HG02642 (cell line): Measurements from ENCODE around the gene HCFC1R1.
"Not testable (repeated sequence)": the region's sequence is repeated elsewhere in the genome, so short reads cannot be mapped to it uniquely, and the experiment has no call there.

Source experiments
- ATAC-seq: cut with Tn5 transposase; IDR thresholded peaks from one replicate; pipeline ENCODE4 v1.9.1; 2021; ENCODE audit warnings: mild to moderate bottlenecking; ENCODE audit not compliant: unreplicated experiment, poor library complexity

The HCFC1R1 gene

DNA sequence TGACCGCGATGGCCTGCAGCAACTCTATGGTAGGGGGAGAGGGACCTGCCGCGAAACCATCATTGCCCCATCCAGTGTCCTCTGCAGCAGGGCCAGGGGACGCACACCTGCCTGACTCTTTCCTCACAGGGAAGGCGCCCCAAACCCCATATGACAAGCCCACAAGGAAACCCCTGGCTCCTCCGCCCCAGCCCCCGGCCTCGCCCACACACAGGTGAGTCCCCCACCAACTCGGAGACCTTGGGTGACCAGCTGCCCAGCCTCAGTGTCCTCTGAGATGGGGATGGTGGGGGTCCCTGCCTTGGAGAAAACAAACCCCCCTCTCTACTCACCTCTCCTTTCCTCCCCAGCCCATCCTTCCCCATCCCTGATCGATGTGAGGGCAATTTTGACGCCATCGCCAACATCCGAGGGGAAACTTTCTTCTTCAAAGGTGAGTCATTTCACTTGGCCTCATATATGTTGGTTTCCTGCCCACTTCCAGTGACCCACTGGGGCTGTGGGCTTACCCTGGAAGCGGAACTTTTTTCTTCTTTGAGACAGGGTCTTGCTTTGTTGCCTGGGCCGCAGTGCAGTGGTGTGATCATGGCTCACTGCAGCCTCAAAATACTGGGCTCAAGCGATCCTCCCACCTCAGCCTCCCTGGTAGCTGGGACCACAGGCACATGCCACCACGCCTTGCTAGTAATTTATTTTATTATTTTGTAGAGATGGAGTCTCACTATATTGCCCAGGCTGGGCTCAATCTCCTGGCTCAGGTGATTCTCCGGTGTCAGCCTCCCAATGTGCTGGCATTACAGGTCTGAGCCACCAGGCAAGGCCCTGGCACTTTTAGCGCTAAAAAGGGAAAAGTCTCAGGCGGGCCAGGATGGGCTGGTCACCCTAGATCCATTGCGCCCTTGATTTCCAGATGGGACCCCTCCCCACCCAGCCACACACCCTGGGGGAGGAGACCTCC is 33.7 kb upstream of the HCFC1R1 start:
- no peak for ATAC-seq

DNA sequence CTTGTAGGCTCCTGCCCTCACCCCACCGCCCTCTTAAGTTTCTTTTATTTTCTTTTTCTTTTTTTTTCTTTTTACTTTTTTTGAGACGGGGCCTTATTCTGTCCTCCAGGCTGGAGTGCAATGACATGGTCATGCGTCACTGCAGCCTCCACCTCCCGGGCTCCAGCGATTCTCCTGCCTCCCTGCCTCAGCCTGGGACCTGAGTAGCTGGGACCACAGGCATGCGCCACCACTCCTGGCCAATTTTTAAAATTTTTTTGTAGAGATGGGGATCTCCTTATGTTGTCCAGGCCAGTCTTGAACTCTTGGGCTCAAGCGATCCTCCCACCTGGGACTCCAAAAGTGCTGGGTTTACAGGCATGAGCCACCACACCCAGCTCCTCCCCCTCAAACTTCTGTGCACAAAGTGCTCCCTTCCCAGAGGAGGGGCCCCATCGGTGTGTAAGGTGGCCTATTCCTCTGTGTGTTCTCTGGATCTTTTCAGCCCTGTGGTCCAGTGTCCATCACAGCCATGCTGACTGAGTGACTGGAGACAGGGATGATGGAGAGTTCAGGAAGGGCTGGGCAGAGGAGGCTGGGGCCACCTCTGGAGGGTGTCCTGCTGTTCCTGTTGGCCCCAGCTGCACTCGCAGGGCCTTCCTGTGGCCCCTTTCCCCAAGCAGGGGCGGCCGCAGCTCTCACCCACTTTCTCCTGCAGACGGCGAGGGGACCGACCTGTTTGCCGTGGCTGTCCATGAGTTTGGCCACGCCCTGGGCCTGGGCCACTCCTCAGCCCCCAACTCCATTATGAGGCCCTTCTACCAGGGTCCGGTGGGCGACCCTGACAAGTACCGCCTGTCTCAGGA is 32.8 kb upstream of the HCFC1R1 start:
- no peak for ATAC-seq

DNA sequence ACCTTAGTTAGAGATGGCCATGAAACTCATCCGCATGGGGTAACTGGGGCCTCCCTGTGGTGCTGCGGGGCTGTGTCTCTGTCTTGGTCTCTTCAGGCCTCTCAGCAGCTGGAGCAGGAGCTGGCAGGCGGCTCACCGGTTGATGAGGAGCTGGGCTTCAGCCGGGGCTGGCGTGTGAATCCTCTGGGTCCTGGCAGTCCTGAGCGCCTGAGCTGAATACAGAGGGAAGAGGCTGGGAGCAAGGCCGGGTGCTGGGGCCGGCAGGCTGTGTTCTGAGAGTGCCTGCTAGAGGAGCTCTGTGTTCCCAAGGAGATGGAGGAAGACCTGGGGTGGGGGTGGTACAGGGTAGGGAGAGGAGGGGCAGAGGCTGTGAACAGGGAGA is 32.0 kb upstream of the HCFC1R1 start:
- not testable (repeated sequence) for ATAC-seq

DNA sequence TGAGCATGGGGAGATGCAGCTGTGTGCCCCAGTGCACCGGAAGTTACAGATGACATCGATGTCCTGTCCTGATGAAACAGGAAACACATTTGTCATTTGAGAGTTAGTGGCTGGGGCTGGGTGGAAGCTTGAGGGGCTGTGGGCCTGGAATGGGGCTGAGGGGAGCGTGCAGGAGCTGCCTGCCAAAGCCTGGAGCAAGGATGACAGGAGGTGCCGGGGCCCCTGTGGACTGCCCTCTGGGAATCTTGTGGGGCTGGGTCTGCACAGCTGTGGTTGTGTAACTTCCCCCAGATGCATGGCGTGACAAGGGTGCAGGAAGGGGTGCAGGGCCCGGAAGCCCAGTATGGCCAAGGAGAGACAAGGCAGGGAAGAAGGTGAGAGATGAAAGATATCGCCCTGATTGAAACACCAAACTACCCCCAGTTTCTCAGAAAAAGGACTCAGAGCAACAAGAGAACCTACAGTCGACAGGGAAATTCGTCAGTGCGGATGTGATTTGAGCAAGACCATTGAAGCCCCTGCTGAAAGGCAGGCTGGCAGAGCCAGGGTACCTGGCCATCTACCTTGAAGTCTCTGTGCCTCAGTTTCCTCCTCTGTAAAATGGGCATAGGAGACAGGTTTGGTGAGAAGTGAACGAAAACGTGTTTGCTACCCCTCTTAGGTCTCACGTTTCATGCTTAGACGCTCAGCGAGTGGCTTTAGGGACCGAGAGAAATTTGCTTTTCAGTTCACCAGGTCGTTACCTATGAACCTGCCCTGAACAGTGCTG is 31.4 kb upstream of the HCFC1R1 start:
- no peak for ATAC-seq

DNA sequence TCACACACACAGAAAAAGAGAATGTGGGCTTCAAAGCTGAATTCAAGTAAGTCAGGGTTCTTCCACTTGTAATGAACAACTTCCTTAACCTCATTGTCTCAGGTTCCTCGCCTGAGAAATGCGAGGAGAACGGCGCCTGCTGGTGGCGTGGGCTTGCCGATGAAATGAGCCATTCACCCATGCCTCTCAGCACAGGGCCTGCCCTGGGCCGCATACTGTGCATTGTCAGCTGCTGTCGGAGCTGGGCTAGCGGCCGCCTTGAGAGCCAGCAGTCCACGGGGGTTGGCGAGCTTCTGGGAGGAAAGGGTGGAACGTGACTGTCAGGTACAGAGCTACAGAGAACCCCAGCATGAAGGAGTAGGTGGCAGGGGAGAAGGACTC is 29.6 kb upstream of the HCFC1R1 start:
- ATAC-seq = not testable (repeated sequence)

DNA sequence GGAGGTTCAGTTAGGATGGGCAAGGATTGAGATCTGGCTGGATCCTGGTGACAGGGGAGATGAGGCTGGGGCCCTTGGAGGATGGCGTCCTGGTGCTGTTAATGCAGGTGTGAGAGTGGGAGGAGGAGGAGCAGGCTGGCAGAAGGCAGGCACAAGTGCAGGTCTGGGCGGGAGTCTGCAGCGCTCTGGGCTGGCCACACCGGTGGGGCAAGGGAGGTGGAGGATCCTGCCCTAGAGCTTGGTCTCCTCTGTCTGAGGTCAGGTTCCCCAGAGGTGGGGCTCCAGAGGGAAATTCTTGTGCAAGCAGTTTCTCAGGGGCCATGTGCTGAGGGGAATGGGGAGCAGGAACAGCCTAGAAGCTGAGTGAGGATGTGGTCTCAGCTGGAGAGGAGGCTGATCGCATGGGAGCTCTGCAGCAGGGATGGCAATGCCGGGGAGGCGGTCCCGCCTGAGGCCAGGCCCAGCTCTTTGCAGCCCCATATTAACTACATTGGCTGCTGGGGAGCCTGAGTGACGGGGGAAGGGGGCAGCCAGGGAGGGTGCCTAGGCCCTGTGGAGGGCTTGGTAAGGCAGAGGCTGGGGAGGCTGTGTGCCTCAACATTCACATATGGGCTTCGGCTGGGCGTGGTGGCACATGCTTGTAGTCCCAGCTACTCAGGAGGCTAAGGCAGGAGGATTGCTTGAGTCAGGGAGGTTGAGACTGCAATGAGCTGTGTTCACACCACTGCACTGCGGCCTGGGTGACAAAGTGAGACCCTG is 29.0 kb upstream of the HCFC1R1 start:
- not testable (repeated sequence) for ATAC-seq

DNA sequence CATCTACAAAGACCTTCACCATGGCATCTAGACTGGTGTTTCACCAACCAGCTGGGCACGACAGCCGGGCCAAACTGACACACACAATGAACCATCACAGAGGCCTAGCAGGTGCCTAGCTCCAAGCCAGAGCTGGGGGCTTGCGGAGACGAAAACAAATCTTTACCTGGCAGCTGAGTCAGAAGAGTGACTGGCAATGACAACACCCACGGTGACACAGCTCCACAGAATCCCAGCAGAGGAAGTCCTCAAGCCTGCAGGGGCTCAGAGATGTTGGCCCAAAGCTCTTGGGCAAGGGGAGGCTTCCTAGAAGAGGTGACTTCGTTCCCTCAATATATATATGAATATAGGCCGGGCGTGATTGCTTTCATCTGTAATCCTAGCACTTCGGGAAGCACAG is 27.8 kb upstream of the HCFC1R1 start:
- no peak for ATAC-seq

DNA sequence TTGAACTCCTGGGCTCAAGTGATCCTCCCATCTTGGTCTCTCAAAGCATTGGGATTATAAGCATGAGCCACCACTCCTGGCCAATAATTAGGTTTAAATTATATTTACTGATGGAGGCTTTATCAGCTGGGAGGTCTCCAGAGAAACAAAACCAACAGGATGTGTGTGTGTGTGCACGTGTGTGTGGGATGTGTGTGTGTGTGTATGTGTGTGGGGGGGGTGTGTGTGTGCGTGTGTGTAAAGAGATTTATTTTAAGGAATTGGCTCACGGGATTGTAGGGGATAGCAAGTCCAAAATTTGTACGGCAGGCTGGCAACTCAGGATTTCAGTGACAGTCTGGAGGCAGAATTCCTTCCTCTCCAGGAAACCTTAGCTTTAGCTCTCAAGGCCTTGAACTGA is 27.3 kb upstream of the HCFC1R1 start:
- no peak for ATAC-seq

DNA sequence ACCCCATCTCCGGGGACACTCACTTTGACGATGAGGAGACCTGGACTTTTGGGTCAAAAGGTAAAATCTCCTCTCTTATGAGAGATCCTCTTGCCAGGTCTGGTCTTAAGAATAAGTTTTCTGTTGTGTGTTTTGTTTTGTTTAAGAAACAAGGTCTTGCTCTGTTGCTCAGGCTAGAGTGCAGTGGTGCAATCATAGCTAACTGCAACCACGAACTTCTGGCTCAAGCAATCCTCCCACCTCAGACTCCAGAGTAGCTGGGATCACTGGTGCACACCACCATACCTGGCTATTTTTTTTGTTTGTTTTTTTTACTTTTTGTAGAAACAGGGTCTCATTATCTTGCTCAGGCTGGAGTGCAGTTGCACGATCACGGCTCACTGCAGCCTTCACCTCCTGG is 26.7 kb upstream of the HCFC1R1 start:
- no peak for ATAC-seq

DNA sequence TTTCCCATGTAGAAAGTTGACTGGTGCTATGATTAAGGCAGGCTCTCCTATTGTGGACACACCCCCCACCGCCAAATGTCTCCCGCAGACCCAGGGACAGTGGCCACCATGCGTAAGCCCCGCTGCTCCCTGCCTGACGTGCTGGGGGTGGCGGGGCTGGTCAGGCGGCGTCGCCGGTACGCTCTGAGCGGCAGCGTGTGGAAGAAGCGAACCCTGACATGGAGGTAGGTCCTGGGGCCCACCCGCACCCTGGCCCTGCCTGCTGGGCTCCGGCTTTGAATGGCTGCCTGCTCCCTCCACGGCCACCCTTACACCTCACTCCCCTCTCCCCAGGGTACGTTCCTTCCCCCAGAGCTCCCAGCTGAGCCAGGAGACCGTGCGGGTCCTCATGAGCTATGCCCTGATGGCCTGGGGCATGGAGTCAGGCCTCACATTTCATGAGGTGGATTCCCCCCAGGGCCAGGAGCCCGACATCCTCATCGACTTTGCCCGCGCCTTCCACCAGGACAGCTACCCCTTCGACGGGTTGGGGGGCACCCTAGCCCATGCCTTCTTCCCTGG is 26.3 kb upstream of the HCFC1R1 start:
- ATAC-seq = no peak

DNA sequence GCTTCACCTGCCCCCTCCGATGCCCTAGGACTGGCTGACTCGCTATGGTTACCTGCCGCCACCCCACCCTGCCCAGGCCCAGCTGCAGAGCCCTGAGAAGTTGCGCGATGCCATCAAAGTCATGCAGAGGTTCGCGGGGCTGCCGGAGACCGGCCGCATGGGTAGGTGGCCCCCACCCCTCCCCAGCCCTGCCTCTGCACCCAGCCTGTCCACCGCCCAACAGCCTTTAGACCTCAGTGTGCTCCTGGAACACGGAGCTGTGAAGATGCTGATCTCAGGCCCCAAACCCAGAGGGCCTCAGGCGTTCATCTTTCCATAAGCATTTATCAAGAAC is 23.6 kb upstream of the HCFC1R1 start:
- ATAC-seq = no peak

DNA sequence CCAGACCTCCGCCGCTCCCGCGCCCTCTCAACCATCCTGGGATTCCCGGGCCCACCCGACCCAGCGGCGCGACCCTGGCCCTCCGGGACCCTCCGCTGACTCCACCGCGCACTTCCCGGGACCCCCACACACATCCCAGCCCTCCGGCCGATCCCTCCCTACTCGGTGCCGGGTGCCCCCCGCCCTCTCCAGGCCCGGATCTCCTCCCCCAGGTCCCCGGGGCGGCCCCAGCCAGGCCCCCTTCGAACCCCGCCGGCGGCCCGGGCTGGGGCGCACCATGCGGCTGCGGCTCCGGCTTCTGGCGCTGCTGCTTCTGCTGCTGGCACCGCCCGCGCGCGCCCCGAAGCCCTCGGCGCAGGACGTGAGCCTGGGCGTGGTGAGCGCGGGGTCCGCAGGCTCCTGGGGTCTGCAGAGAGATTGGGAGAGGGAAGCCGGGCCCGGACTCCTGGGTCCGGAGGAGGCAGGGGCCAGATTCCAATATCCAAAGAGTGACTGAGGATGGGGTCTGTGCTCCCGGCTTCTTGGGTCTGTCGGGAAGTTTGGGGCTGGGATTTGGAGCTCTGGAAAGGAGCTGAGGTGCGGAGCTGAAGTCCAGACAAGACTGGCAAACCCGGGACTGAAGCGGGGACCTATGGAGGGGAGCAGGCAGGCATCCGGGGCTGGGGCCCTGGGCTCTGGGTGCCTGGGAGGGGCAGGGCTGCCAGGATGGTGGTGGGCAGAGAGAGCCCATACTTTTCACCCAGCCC is 23.1 kb upstream of the HCFC1R1 start:
- no peak for ATAC-seq

DNA sequence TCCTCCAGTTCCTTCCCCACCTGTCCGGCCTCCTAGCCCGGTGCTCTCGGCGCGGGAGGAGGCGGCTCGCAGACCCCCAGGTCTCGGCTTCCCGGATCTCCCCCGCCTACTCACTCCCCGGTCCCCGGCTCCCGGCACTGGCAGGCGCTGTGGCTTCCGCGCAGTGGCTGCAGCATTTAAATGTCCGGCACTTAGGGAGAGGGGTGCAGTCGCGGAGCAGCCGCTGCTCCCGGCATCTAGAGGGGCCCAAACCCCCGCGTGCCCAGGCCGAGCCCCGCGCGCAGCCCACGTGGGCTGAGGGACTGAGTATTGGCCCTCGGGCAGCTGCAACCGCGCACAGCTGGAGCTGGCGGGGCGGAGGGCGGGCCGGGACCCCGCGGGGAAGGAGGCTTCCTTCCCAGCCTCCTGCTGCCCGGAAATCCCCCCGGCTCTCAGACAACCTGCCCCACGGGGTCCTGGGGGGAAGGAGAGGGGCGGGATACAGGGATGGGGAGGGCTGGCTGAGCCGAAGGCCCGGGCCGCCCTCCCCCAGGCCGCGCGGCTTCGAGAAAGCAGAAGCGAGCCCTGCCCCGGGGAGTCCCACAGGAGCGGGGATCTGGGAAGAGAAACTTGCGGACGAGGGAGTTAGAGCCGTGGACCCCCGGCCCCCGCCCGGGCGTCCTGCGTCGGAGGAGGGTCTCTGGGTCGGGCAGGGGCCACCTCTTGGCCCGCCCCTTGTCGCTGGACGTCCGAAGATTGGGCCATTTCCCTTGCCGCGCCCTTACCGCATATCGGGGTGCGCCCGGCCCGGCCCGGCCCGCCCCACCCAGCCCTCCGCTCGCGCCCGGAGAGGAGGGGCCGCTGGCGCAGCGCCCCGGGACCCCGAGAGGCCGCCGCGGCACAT is 22.3 kb upstream of the HCFC1R1 start, which contains the start of gene MMP25:
Gene MMP25 (plus strand): TSS at position 804 of the 883 bp plus-strand sequence. CDS start 357 bp downstream, outside the sequence.
- ATAC-seq = no peak

DNA sequence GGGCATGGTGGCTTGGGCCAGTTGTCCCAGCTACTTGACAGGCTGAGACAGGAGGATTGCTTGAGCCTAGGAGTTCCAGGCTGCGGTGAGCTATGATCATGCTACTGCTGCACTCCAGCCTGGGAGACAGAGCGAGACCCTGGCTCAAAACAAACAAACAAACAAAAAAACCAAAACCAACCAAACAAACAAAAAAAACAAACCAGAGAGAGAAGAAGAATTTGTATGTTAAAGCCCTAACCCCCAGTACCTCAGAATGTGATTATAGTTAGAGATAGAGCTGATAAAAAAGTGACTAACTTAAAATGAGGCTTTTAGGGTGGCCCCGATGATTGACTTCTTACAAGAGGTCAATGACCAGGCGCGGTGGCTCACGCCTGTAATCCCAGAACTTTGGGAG is 21.0 kb upstream of the HCFC1R1 start:
- no peak for ATAC-seq

DNA sequence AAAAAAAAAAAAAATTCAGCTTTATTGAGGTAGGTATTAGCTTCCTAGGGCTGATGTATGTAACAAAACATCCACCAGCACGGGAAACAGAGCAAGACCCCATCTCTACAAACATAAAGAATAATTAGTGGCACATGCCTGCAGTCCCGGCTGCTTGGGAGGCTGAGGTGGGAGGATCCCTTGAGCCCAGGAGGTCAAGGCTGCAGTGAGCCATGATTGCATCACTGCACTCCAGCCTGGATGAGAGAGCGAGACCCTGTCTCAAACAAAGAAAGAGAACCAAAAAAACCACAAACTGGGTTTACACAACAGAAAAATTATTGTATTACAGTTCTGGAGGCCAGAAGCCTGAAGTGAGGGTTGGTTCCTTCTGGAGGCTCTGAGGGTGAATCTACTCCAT is 18.6 kb upstream of the HCFC1R1 start:
- no peak for ATAC-seq

DNA sequence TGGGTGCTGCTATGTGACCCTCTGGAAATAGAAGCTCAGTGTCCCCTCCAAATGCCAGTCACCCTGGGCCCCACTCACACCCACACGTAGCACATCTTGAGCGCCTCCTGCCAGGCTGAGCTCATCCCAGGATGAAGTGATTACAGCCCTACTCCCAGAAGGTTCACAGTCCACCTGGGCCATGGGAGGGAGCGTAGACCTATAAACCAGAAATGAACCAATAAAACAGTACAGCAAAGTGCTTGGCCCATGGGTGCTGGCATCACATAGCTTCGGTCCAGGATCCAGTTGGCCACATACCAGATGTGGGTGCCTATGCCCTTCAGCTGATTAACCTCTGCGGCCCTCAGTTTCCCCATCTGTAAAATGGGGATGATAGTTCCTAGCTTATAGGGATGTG is 15.2 kb upstream of the HCFC1R1 start:
- ATAC-seq = no peak

DNA sequence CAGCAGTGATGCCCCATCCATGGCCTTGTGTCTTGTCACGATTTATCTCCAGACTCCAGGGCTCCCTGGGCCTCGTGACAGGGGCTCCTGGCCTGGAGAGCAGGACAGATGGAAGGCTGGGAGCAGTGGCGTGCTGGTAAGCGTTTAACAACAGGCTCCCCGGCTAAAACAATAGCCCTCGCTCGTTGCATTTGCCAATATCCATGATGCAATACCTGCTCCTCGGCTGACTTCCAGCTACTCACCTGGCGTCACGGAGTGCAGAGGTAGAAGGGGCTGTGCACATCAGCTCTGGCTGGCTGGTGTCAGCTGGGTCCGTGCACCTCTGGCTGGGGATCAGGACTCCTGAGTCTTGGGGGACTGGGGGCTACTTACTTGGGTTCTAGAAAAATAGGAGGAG is 14.5 kb upstream of the HCFC1R1 start:
- no peak for ATAC-seq

DNA sequence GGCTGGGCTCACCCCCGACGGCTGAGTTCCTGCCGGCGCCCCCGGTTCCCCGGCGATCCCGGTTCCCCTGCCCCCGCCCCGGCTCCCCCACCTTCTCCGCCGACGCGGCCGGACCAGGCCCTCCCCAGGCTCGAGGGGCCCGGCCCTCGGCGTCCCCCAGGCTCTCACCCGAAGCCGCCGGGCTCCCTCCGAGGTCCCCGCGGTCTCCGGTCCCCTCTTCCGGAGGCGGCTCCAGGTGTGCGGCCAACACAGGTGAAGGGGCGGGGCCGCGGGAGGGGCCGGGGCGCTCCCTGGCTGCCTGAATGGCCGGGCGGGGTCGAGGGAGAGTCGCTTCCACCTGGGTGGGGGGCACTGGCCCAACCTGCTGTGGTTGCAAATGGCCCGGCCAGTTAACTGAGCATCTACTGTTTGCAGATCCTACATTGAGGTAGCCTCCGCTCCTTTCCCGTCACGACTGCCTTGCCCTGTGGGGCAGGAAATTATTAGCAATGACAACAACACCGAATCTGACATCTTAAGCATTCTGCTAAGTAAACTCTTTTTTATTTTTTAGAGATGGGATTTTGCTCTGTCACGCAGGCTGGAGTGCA is 13.1 kb upstream of the HCFC1R1 start, which contains the start of gene BICDL2:
Gene BICDL2 (minus strand): TSS at position 219 of the 590 bp plus-strand sequence. CDS start 1,448 bp downstream, outside the sequence.
- ATAC-seq = no peak
